Retina (tissue), 1 donor: Measurements from ENCODE around the gene FSD1.
"Not testable (repeated sequence)": the region's sequence is repeated elsewhere in the genome, so short reads cannot be mapped to it uniquely, and the experiment has no call there.

Experiments
- DNase-seq: peaks from one replicate; pipeline ENCODE4 v3.0.0-alpha.2; 2016

FSD1 gene

GRCh38 chr19:4304538-4305256 is at the start of gene FSD1:
Gene FSD1, plus strand, starts transcription at chr19:4304598. Its CDS starts 149 bp downstream, at chr19:4304747.
- peak; percentile 72 for DNase-seq

- no peak for DNase-seq
Observed at GRCh38 chr19:4256563-4256962, 47.8 kb upstream of the FSD1 start.

GRCh38 chr19:4257025-4257424 is 47.4 kb upstream of the FSD1 start:
- DNase-seq = no peak

- no peak for DNase-seq
Observed at GRCh38 chr19:4258181-4258580, 46.2 kb upstream of the FSD1 start.

GRCh38 chr19:4260613-4261191 is 43.7 kb upstream of the FSD1 start:
- no peak for DNase-seq

GRCh38 chr19:4264812-4265211 is 39.6 kb upstream of the FSD1 start:
- DNase-seq = no peak

- DNase-seq = no peak
Observed at GRCh38 chr19:4266253-4267000, 38.0 kb upstream of the FSD1 start.

- peak; percentile 68 for DNase-seq
Observed at GRCh38 chr19:4267101-4267900, 37.1 kb upstream of the FSD1 start.

- no peak for DNase-seq
Observed at GRCh38 chr19:4267901-4268815, 36.2 kb upstream of the FSD1 start.

- DNase-seq = no peak
Observed at GRCh38 chr19:4268816-4269430, 35.5 kb upstream of the FSD1 start.

GRCh38 chr19:4272894-4273293 is 31.5 kb upstream of the FSD1 start:
- DNase-seq = no peak

- not testable (repeated sequence) for DNase-seq
Observed at GRCh38 chr19:4274321-4274686, 30.1 kb upstream of the FSD1 start.

- DNase-seq = peak; percentile 58
Observed at GRCh38 chr19:4277191-4277696, 27.2 kb upstream of the FSD1 start.

- peak; percentile 46 for DNase-seq
Observed at GRCh38 chr19:4278010-4278409, 26.4 kb upstream of the FSD1 start.

- DNase-seq = peak; percentile 80
Observed at GRCh38 chr19:4278419-4279266, 25.8 kb upstream of the FSD1 start, which contains the start of gene SHD. Gene SHD, plus strand, starts transcription at chr19:4279266. Its CDS starts 798 bp downstream, at chr19:4280064.

GRCh38 chr19:4279267-4279529 is 25.2 kb upstream of the FSD1 start:
- peak; percentile 73 for DNase-seq

GRCh38 chr19:4279530-4280422 is 24.6 kb upstream of the FSD1 start:
- peak; percentile 49 for DNase-seq

- DNase-seq = no peak
Observed at GRCh38 chr19:4284176-4284958, 20.0 kb upstream of the FSD1 start.

GRCh38 chr19:4284974-4285373 is 19.4 kb upstream of the FSD1 start:
- no peak for DNase-seq
